NT2/D1 (cell line): ENCODE results near the gene POLE.

Source experiments
- SUZ12 ChIP-seq: IDR thresholded peaks from 2 replicates; pipeline ENCODE4 v1.6.1; 2011; ENCODE audit not compliant: insufficient read length, insufficient read depth; ENCODE audit errors: extremely low read depth
- YY1 ChIP-seq: IDR thresholded peaks from 2 replicates; pipeline ENCODE4 v1.6.1; 2011; ENCODE audit not compliant: insufficient read length, insufficient read depth
- ZNF274 ChIP-seq: IDR thresholded peaks from 2 replicates; pipeline ENCODE4 v1.6.1; 2011; ENCODE audit warnings: mild to moderate bottlenecking, low read depth, low read length

- TF ChIP-seq YY1 (no peak), ZNF274 (no peak), SUZ12 (no peak)
Observed at GRCh38 chr12:132695431-132695830, 8.3 kb upstream of the POLE start.
